Measurements from ENCODE around the gene SLC35E3.
"Not testable (repeated sequence)": the region's sequence is repeated elsewhere in the genome, so short reads cannot be mapped to it uniquely, and the experiment has no call there.

DNA sequence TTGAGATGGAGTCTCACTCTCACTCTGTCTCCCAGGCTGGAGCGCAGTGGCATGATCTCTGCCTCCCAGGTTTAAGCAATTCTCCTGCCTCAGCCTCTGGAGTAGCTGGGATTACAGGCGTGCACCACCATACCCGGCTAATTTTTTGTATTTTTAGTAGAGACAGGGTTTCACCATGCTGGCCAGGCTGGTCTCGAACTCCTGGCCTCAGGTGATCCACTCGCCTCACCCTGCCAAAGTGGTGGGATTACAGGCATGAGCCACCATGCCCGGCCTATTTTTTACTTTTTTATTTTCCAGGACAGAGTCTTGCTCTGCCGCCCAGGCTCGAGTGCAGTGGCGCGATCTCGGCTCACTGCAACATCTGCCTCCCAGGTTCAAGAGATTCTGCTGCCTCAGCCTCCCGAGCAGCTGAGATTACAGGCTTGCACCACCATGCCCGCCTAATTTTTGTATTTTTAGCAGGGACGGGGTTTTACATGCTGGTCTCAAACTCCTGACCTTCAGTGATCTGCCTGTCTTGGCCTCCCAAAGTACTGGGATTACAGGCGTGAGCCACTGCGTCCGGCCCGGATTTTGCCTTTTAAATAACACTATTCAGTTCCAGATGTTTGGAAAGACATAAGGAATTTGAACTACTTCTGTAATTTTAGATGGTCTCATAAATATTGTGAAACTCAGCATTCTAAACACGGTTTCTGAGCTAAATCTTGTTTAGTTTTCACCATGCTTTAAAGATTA, 57.1 kb downstream of the SLC35E3 start:
- not testable (repeated sequence) for TF ChIP-seq EZH2 (optimal IDR thresholded peaks at IDR 0.05; ENCODE audit: low read depth, low read length); EZH2phosphoT487 (IDR thresholded peaks at IDR 0.05; ENCODE audit: low read length)
- TF ChIP-seq, protein P1, sequence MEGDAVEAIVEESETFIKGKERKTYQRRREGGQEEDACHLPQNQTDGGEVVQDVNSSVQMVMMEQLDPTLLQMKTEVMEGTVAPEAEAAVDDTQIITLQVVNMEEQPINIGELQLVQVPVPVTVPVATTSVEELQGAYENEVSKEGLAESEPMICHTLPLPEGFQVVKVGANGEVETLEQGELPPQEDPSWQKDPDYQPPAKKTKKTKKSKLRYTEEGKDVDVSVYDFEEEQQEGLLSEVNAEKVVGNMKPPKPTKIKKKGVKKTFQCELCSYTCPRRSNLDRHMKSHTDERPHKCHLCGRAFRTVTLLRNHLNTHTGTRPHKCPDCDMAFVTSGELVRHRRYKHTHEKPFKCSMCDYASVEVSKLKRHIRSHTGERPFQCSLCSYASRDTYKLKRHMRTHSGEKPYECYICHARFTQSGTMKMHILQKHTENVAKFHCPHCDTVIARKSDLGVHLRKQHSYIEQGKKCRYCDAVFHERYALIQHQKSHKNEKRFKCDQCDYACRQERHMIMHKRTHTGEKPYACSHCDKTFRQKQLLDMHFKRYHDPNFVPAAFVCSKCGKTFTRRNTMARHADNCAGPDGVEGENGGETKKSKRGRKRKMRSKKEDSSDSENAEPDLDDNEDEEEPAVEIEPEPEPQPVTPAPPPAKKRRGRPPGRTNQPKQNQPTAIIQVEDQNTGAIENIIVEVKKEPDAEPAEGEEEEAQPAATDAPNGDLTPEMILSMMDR (IDR thresholded peaks at IDR 0.05; ENCODE audit: low read length): not testable (repeated sequence)

All from MM.1S (cell line).